Fibroblast of villous mesenchyme (primary cell): ENCODE data around the gene RGMB. TPM values are rescaled to one million over a fixed set of nuclear protein-coding genes. Genes with fewer than 3 reads are reported as not detected.

Source experiments
- DNase-seq: peaks from one replicate; pipeline ENCODE4 v3.0.0-alpha.2; 2010; ENCODE audit warnings: low read depth
- H3K4me3 ChIP-seq: 2 replicates; pipeline ENCODE4 v1.5.1; 2011; ENCODE audit warnings: low read depth, mild to moderate bottlenecking, low read length
- CTCF ChIP-seq: IDR thresholded peaks from 2 replicates; pipeline ENCODE4 v1.5.1; 2012; ENCODE audit warnings: low read depth, mild to moderate bottlenecking, low read length; ENCODE audit not compliant: insufficient read depth
- total RNA-seq: library from RNA; depleted of rRNA; stranded (reverse); fragments of >200 nt; gene quantifications from 2 replicates; pipeline ENCODE4 v1.2.3, GENCODE V29; 2012

The RGMB gene
- total RNA-seq, 1 donor = 94.1 TPM

DNA sequence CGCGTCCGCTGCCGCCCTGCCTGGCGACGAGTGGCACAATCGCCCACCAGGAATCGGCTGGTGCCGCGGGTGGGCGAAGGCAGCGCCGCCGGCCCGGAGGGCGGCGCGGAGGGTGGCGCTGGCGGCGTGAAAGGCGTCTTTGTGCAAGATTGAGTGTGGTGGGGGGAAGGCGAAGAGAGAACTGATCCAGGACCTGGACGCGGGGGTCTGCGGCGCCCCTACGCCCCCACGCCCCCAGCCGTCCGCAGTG lies 4.6 kb upstream of the RGMB start:
- H3K4me3 ChIP-seq = peak overlapping the region; percentile 78
- no peak for TF ChIP-seq CTCF
- no peak for DNase-seq

DNA sequence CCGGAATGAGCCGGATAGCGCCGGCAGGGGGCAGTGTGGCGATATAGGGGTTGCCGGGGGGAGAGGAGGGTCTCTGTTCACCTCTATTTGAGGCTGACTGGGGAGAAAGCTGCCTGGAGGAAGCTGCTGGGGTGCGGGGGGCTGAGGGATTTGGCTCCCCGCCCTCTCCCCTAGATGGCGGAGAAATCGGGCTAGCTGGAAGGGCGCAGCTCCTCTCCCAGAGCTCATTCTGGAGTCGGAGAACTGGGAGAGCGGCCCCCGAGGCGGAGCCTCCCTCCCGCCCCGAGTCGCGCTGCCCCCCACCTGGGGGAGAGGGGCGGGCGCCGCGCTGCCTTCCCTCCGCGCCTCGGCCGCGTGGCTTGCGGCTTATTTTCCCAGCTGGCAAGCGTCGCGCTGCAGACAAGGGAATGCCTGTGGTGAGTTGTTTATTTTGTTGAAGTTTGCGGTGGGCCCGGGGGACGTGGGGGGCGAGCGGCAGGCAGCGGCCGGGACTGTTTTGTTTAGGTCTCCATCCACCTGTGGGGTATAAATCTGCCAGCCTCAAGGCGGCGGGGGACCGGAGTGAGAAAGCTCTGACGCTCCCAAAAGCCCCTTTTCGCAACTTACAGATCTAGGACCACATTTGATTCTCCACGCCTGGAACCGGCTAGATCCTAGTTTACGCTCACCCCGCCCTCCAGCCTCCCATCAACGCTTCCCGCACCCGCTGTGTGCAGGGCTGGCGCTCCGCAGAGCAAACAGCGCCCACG lies 4.1 kb upstream of the RGMB start:
- peak; percentile 69 for DNase-seq
- peak; percentile 69 for TF ChIP-seq CTCF
- H3K4me3 ChIP-seq = peak overlapping the region; percentile 78

DNA sequence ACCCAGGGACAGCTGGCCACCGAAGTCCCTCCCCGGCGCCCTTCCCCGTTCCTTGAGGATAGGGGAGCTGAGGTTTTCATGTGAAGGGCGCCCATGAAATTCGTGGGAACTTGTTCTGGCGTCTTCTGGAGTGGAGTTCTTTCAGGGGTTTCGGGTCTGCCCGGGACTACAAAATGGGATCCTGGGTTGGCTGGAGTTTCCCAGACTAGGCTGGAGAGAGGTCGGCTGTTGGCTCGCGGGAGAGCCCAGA lies 3.6 kb upstream of the RGMB start:
- DNase-seq = peak; percentile 45
- no peak for TF ChIP-seq CTCF
- H3K4me3 ChIP-seq = peak overlapping the region; percentile 78

- H3K4me3 ChIP-seq = peak overlapping the region; percentile 78
- peak; percentile 76 for DNase-seq
- no peak for TF ChIP-seq CTCF
Measured at GRCh38 chr5:98770209-98770910, 3.1 kb upstream of the RGMB start.

DNA sequence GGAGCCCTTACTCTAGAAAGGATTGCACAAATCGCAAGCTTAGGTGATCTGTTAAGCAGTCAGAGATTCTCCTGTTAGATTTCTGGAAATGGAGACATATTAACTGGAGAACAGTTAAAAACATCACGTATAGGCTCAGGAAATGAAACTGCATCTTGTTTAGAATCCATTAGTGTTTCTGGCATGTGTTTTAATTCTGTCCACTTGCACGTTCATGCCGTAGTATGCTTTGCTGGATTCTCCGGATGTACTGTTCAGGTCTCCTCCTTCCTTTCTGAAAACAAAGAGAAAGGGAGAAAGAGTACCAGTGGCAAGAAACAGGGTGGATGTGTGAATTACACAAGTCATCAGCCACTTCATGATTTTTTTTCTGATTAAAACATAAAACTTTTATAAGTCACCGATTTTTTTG lies 2.5 kb upstream of the RGMB start:
- no peak for TF ChIP-seq CTCF
- no peak for DNase-seq
- peak overlapping the region; percentile 78 for H3K4me3 ChIP-seq

DNA sequence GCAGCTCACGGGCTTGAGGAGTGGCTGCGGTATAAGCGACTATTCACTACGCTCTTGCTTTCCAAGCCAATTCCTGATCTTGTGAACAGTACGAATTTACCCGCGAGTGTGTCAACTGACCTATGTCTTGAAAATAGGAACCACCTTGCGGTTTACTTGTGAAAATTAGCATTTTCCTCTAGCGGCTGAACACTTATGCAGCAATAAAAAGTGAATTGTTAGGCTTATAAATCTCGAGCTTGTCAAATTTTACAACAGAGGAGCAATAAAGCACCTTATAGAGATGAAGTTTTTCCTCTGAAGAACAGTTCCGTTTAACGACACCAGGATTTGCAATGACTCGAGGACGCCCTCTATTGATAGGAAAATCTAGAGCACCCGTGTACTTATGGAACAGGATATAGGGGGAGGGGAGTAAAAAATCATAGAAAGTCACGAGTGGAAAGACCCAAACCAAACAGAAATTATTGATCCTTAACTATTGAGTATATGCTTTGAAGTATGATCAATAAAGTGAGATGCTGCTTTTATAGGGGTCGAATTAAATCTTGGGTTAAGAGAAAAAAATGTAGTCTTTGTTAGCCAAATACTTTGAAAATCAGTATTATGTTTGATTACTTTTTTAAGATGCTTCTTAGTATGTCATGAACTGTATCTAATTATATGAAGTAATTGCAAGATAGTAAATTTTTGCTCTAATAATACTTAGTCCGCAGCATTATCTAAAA lies 1.9 kb upstream of the RGMB start:
- TF ChIP-seq CTCF = peak; percentile 95
- DNase-seq = peak; percentile 93
- H3K4me3 ChIP-seq = peak overlapping the region; percentile 78
